Measurements from ENCODE around the gene ENSA. TPM values are rescaled to one million over a fixed set of nuclear protein-coding genes. Genes with fewer than 3 reads are reported as not detected.
"Not testable (repeated sequence)": the region's sequence is repeated elsewhere in the genome, so short reads cannot be mapped to it uniquely, and the experiment has no call there.

The ENSA gene
- total RNA-seq, 2 donors from 2014 or later: 133 to 183 TPM

GRCh38 chr1:150605451-150605731 lies 24.0 kb downstream of the ENSA start:
- not testable (repeated sequence) for DNase-seq (ENCODE audit: low spot score in 2 of 2); ATAC-seq; H3K9me3 Mint-ChIP-seq
- H3K36me3 Mint-ChIP-seq: peaks cover under 1 to 24% of the 10 kb centered on the region in 2 donors
- peak overlapping the region; percentile 95 to 97 for H3K27ac Mint-ChIP-seq

GRCh38 chr1:150604226-150604588 lies 25.2 kb downstream of the ENSA start:
- DNase-seq (ENCODE audit: low spot score in 2 of 2): no peak
- no peak for ATAC-seq
- Mint-ChIP-seq H3K9me3 (no peaks in the 10 kb centered on the region), H3K27ac (peak overlapping the region; percentile 95 to 97), H3K36me3 (peaks cover 4 to 30% of the 10 kb centered on the region in 2 donors)

- no peaks in the 10 kb centered on the region for H3K9me3 Mint-ChIP-seq
- peak overlapping the region; percentile 95 to 97 for H3K27ac Mint-ChIP-seq
- DNase-seq (ENCODE audit: low spot score in 2 of 2) (no peak), ATAC-seq (no peak)
- peaks cover 4 to 25% of the 10 kb centered on the region in 2 donors for H3K36me3 Mint-ChIP-seq
These were observed 25.7 kb downstream of the ENSA start for GRCh38 chr1:150603711-150604110.

- DNase-seq (ENCODE audit: low spot score in 2 of 2); H3K27ac Mint-ChIP-seq: not testable (repeated sequence)
- H3K36me3 Mint-ChIP-seq: peaks cover 4 to 25% of the 10 kb centered on the region in 2 donors
These were observed 27.0 kb downstream of the ENSA start for GRCh38 chr1:150602372-150602771.

GRCh38 chr1:150601540-150601939 lies 27.9 kb downstream of the ENSA start:
- ATAC-seq: no peak
- Mint-ChIP-seq H3K36me3 (peaks cover 4 to 23% of the 10 kb centered on the region in 2 donors), H3K9me3 (no peaks in the 10 kb centered on the region)

More at GRCh38 chr1:150602372-150602771, 27.0 kb downstream of the ENSA start:
- ATAC-seq, H3K9me3 Mint-ChIP-seq: not testable (repeated sequence)

GRCh38 chr1:150598346-150598745 lies 31.1 kb downstream of the ENSA start:
- ATAC-seq; H3K27ac Mint-ChIP-seq; DNase-seq (ENCODE audit: low spot score in 2 of 2); H3K9me3 Mint-ChIP-seq: not testable (repeated sequence)
- peaks cover 4 to 10% of the 10 kb centered on the region in 2 donors for H3K36me3 Mint-ChIP-seq

More at GRCh38 chr1:150601540-150601939, 27.9 kb downstream of the ENSA start:
- H3K27ac Mint-ChIP-seq: no peak overlapping the region
- DNase-seq (ENCODE audit: low spot score in 2 of 2): no peak

- no peak for DNase-seq (ENCODE audit: low spot score in 2 of 2)
- peaks cover 4 to 8% of the 10 kb centered on the region in 2 donors for H3K36me3 Mint-ChIP-seq
- H3K27ac Mint-ChIP-seq: no peak overlapping the region
- no peaks in the 10 kb centered on the region for H3K9me3 Mint-ChIP-seq
- no peak for ATAC-seq
These were observed 32.4 kb downstream of the ENSA start for GRCh38 chr1:150596976-150597375.

- H3K9me3 Mint-ChIP-seq: no peaks in the 10 kb centered on the region
- peaks cover 4 to 8% of the 10 kb centered on the region in 2 donors for H3K36me3 Mint-ChIP-seq
- DNase-seq (ENCODE audit: low spot score in 2 of 2) (no peak), ATAC-seq (no peak)
- peak overlapping the region in 1 of 2 donors; percentile 38 for H3K27ac Mint-ChIP-seq
These were observed 33.1 kb downstream of the ENSA start for GRCh38 chr1:150596095-150596892.

- Mint-ChIP-seq H3K9me3 (peaks cover 0 to 4% of the 10 kb centered on the region in 2 donors), H3K36me3 (peaks cover 18 to 29% of the 10 kb centered on the region in 2 donors), H3K27ac (no peak overlapping the region)
- DNase-seq (ENCODE audit: low spot score in 2 of 2) (no peak), ATAC-seq (no peak)
These were observed 47.0 kb downstream of the ENSA start for GRCh38 chr1:150582371-150582770.

GRCh38 chr1:150581962-150582361 lies 47.5 kb downstream of the ENSA start:
- not testable (repeated sequence) for ATAC-seq; H3K27ac Mint-ChIP-seq; DNase-seq (ENCODE audit: low spot score in 2 of 2); H3K9me3 Mint-ChIP-seq
- peaks cover 22 to 33% of the 10 kb centered on the region in 2 donors for H3K36me3 Mint-ChIP-seq

GRCh38 chr1:150581437-150581836 lies 48.0 kb downstream of the ENSA start:
- not testable (repeated sequence) for DNase-seq (ENCODE audit: low spot score in 2 of 2); H3K9me3 Mint-ChIP-seq; H3K27ac Mint-ChIP-seq; ATAC-seq
- H3K36me3 Mint-ChIP-seq: peaks cover 27 to 38% of the 10 kb centered on the region in 2 donors

GRCh38 chr1:150580966-150581365 lies 48.4 kb downstream of the ENSA start:
- peaks cover 32 to 43% of the 10 kb centered on the region in 2 donors for H3K36me3 Mint-ChIP-seq
- H3K27ac Mint-ChIP-seq: peak overlapping the region; percentile 83 to 99
- DNase-seq (ENCODE audit: low spot score in 2 of 2); H3K9me3 Mint-ChIP-seq; ATAC-seq: not testable (repeated sequence)

GRCh38 chr1:150579945-150580642 lies 49.3 kb downstream of the ENSA start:
- ATAC-seq: peak; percentile 0 to 3
- Mint-ChIP-seq H3K27ac (peak overlapping the region; percentile 83 to 99), H3K36me3 (peaks cover 41 to 52% of the 10 kb centered on the region in 2 donors), H3K9me3 (peaks cover 0 to 4% of the 10 kb centered on the region in 2 donors)
- no peak for DNase-seq (ENCODE audit: low spot score in 2 of 2)

- Mint-ChIP-seq H3K27ac (peak within 1 kb of the TSS; percentile 99), H3K9me3 (peaks cover 0 to 4% of the 10 kb centered on the region in 2 donors), H3K36me3 (peaks cover 49 to 60% of the 10 kb centered on the region in 2 donors)
- DNase-seq (ENCODE audit: low spot score in 2 of 2) (peak; percentile 87 to 94), ATAC-seq (peak; percentile 80 to 88)
These were observed 50.1 kb downstream of the ENSA start, which contains the start of gene MCL1 for GRCh38 chr1:150579110-150579944. Gene MCL1, minus strand, starts transcription at chr1:150579610. Its CDS starts 80 bp downstream, at chr1:150579530.

- peak overlapping the region; percentile 96 to 99 for H3K27ac Mint-ChIP-seq
- peaks cover 0 to 4% of the 10 kb centered on the region in 2 donors for H3K9me3 Mint-ChIP-seq
- ATAC-seq: peak; percentile 11 to 38
- peaks cover 54 to 68% of the 10 kb centered on the region in 2 donors for H3K36me3 Mint-ChIP-seq
- DNase-seq (ENCODE audit: low spot score in 2 of 2): peak; percentile 63 to 79
These were observed 50.9 kb downstream of the ENSA start for GRCh38 chr1:150578272-150579109.

Measured in activated naive CD4-positive, alpha-beta T cell treated with anti-CD3 and anti-CD28 coated beads, Interleukin-2, amount 50 U/mL, for 72 hours (primary cell).